Panc1 (cell line): ENCODE measurements around the gene ZMAT3. TPM values are rescaled to one million over a fixed set of nuclear protein-coding genes. Genes with fewer than 3 reads are reported as not detected.

ENCODE experiments used
- ATAC-seq: fragments of 200-7000 bp; cut with Tn5 transposase; 2 replicates; pipeline ENCODE4 v1.9.1; 2020; ENCODE audit warnings: mild to moderate bottlenecking, moderate library complexity
- BruUV-seq: library from RNA; stranded (reverse); fragments of 400-500 nt; replicated peaks from 2 replicates; lab custom pipeline; 2021; lab: Mats Ljungman, UMichigan
- CTCF ChIA-PET: fragments of 300-600 bp; sonication (Branson Sonifier 250); formaldehyde crosslinking; loops from one replicate; lab custom pipeline; 2022; ENCODE audit warnings: antibody characterized with exemption; lab: Charles Lee
- POLR2A ChIA-PET: fragments of 300-600 bp; sonication (Branson Sonifier 250); formaldehyde crosslinking; loops from one replicate; lab custom pipeline; 2022; ENCODE audit warnings: antibody characterized with exemption; lab: Charles Lee
- DNase-seq: peaks from one replicate; pipeline ENCODE4 v3.0.0-alpha.2; 2010; ENCODE audit warnings: low read depth, low spot score
- H3K27ac ChIP-seq: 2 replicates; pipeline ENCODE4 v1.5.1; 2011; ENCODE audit warnings: mild to moderate bottlenecking, low read length, inconsistent platforms
- H3K27me3 ChIP-seq: fragments of 200-500 bp; sonication (Bioruptor generic); 2 replicates; pipeline ENCODE4 v1.6.0; 2014; ENCODE audit warnings: low read length, inconsistent platforms; ENCODE audit not compliant: control insufficient read depth, insufficient read depth
- H3K36me3 ChIP-seq: fragments of 200-500 bp; sonication (Bioruptor generic); 2 replicates; pipeline ENCODE4 v1.5.1; 2014; ENCODE audit warnings: inconsistent platforms, mild to moderate bottlenecking, low read length, moderate library complexity; ENCODE audit not compliant: control insufficient read depth, insufficient read depth
- H3K4me1 ChIP-seq: 2 replicates; pipeline ENCODE4 v1.5.1; 2011; ENCODE audit warnings: inconsistent platforms, mild to moderate bottlenecking, low read length, moderate library complexity; ENCODE audit not compliant: control insufficient read depth, insufficient read depth
- H3K4me3 ChIP-seq, 2 experiments: 2 replicates each; pipeline ENCODE4 v1.5.1; 2011 to 2012; ENCODE audit warnings: low read depth in 2 of 2, low read length in 2 of 2, mild to moderate bottlenecking in 2 of 2, inconsistent platforms in 1 of 2, moderate library complexity in 1 of 2
- H3K9me3 ChIP-seq: fragments of 200-500 bp; sonication (Bioruptor generic); 2 replicates; pipeline ENCODE4 v1.5.1; 2014; ENCODE audit warnings: low read depth, mild to moderate bottlenecking, inconsistent platforms, low read length, moderate library complexity; ENCODE audit not compliant: control insufficient read depth, insufficient read depth
- POLR2AphosphoS5 ChIP-seq: IDR thresholded peaks from 2 replicates; pipeline ENCODE4 v1.6.1; 2012; ENCODE audit warnings: mild to moderate bottlenecking, low read depth, low read length, moderate library complexity
- SIN3A ChIP-seq: IDR thresholded peaks from 2 replicates; pipeline ENCODE4 v1.6.1; 2012; ENCODE audit warnings: low read depth, mild to moderate bottlenecking, low read length, moderate library complexity, borderline replicate concordance; ENCODE audit not compliant: insufficient read depth
- TCF7L2 ChIP-seq: IDR thresholded peaks from 2 replicates; pipeline ENCODE4 v1.6.1; 2011; ENCODE audit warnings: mild to moderate bottlenecking, low read depth, low read length, inconsistent platforms
- in situ Hi-C: cut with HindIII; loops from 2 replicates; pipeline ENCODE4 v1.10.0; 2016; ENCODE audit warnings: low sequenced_read_pairs, low pct_unique_long_range_greater_than_20kb
- intact Hi-C: fragments of 100-400 bp; cut with micrococcal nuclease; formaldehyde crosslinking; loops from one replicate; pipeline ENCODE4 v1.10.0; 2022; ENCODE audit not compliant: unreplicated experiment
- total RNA-seq: library from RNA; stranded (reverse); gene quantifications from one replicate; pipeline ENCODE4 v1.2.1, GENCODE V29; 2021; ENCODE audit not compliant: unreplicated experiment
- TF ChIP-seq, protein P1 (sequence below): fragments of 450-650 bp; IDR thresholded peaks from 2 replicates; pipeline ENCODE4 v1.5.1; 2017; ENCODE audit warnings: mild to moderate bottlenecking
- TF ChIP-seq, protein P2 (sequence below), 2 experiments: IDR thresholded peaks; 2 replicates each; pipeline ENCODE4 v1.6.1; 2011 to 2012; ENCODE audit warnings: low read depth in 2 of 2, control low read depth in 1 of 2, low read length in 1 of 2, mild to moderate bottlenecking in 1 of 2, moderate library complexity in 1 of 2; ENCODE audit not compliant: insufficient read depth in 1 of 2

ZMAT3 gene
- total RNA-seq, 1 experiment from 2014 or later = 14.6 TPM

DNA sequence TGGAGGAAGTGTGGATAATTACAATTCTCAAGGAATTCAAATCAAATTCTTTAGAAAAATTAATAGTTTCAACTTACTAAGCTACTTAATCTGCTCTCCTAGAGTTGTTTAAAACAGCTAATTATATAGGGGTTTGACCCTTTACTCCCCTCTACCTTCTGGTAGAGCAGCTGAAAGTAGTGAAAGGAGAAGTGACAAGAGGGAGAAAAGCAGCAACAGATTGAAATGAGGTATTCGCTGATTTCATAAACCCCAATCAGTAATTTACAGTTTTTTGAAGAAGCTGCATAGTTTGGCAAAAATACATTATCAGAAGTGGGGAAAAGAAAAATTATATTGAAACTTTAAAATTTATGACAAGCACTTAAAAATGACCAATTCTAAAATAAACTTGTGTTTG, 52.8 kb downstream of the ZMAT3 start:
- in situ Hi-C loops (no loop called here), intact Hi-C loops (loop anchor here (5.0 to 10.0 kb wide), 2 partner anchors 86 to 128 kb away; partner anchors contain the start of gene PIK3CA)
- H3K27ac ChIP-seq = no peak overlapping the region
- H3K4me1 ChIP-seq = peaks cover 3% of the 10 kb centered on the region; the same call in 1 of the 2 replicates
- no peaks in the 10 kb centered on the region; the same call in 1 of the 2 replicates for H3K36me3 ChIP-seq
- DNase-seq = no peak
- no peak overlapping the region for H3K4me3 ChIP-seq
- no peak for TF ChIP-seq POLR2AphosphoS5
- TF ChIP-seq, protein P1, sequence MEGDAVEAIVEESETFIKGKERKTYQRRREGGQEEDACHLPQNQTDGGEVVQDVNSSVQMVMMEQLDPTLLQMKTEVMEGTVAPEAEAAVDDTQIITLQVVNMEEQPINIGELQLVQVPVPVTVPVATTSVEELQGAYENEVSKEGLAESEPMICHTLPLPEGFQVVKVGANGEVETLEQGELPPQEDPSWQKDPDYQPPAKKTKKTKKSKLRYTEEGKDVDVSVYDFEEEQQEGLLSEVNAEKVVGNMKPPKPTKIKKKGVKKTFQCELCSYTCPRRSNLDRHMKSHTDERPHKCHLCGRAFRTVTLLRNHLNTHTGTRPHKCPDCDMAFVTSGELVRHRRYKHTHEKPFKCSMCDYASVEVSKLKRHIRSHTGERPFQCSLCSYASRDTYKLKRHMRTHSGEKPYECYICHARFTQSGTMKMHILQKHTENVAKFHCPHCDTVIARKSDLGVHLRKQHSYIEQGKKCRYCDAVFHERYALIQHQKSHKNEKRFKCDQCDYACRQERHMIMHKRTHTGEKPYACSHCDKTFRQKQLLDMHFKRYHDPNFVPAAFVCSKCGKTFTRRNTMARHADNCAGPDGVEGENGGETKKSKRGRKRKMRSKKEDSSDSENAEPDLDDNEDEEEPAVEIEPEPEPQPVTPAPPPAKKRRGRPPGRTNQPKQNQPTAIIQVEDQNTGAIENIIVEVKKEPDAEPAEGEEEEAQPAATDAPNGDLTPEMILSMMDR = no peak
- TF ChIP-seq SIN3A = no peak
- TF ChIP-seq, protein P2, sequence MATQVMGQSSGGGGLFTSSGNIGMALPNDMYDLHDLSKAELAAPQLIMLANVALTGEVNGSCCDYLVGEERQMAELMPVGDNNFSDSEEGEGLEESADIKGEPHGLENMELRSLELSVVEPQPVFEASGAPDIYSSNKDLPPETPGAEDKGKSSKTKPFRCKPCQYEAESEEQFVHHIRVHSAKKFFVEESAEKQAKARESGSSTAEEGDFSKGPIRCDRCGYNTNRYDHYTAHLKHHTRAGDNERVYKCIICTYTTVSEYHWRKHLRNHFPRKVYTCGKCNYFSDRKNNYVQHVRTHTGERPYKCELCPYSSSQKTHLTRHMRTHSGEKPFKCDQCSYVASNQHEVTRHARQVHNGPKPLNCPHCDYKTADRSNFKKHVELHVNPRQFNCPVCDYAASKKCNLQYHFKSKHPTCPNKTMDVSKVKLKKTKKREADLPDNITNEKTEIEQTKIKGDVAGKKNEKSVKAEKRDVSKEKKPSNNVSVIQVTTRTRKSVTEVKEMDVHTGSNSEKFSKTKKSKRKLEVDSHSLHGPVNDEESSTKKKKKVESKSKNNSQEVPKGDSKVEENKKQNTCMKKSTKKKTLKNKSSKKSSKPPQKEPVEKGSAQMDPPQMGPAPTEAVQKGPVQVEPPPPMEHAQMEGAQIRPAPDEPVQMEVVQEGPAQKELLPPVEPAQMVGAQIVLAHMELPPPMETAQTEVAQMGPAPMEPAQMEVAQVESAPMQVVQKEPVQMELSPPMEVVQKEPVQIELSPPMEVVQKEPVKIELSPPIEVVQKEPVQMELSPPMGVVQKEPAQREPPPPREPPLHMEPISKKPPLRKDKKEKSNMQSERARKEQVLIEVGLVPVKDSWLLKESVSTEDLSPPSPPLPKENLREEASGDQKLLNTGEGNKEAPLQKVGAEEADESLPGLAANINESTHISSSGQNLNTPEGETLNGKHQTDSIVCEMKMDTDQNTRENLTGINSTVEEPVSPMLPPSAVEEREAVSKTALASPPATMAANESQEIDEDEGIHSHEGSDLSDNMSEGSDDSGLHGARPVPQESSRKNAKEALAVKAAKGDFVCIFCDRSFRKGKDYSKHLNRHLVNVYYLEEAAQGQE (IDR thresholded peaks at IDR 0.05; ENCODE audit: insufficient read depth in 1 of 2, low read depth in 2 of 2, low read length in 1 of 2) = no peak
- ChIA-PET POLR2A (no interaction called here), CTCF (interaction anchor here (0.8 kb wide), 1 partner anchor 297 kb away, joined by 3 read pairs; no protein-coding TSS in a partner anchor)
- H3K9me3 ChIP-seq = no peaks in the 10 kb centered on the region
- BruUV-seq = no TSS peak
- ATAC-seq = no peak
- no peaks in the 10 kb centered on the region for H3K27me3 ChIP-seq

DNA sequence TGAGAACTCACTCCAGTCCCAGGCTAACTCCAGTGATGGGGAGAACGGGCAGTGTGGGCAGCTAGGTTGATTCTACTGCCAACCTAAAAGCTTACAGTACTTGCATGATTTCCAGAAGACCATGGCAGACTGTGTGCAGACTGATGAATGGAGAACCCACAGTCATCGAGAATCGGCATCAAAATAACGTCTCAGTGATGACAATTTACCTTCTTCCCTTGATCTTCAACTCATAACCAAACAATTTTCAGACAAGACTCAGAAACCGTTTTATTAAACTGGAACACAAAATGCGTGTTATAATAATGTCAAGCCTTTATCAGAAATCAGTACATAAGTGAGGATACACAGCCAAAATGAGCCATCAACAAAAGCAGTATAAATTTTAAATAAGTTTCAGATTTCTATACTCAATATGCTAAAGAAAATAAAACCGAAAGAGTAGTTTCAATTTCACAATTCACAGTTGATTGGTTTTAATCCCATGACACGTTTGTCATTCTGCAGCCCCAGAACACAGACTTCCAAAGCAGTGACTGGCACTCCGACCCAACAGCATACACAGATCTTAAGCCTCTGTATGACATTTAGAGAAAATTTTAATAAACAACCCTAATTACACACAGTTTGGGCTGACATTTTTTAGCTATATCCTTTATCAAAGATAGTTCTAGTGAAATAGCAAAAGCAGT, 54.5 kb downstream of the ZMAT3 start:
- Histone ChIP-seq H3K36me3 (no peaks in the 10 kb centered on the region; the same call in 1 of the 2 replicates), H3K4me1 (peaks cover 3% of the 10 kb centered on the region; the same call in 1 of the 2 replicates), H3K4me3 (no peak overlapping the region), H3K9me3 (no peaks in the 10 kb centered on the region), H3K27me3 (no peaks in the 10 kb centered on the region), H3K27ac (no peak overlapping the region)
- intact Hi-C loops (loop anchor here (5.0 to 10.0 kb wide), 2 partner anchors 88 to 130 kb away; partner anchors contain the start of gene PIK3CA), in situ Hi-C loops (no loop called here)
- no TSS peak for BruUV-seq
- ChIA-PET POLR2A (no interaction called here), CTCF (no interaction called here)
- DNase-seq = no peak
- TF ChIP-seq, protein P1 = no peak
- no peak for TF ChIP-seq TCF7L2
- no peak for TF ChIP-seq POLR2AphosphoS5
- no peak for TF ChIP-seq SIN3A
- TF ChIP-seq, protein P2 (IDR thresholded peaks at IDR 0.05; ENCODE audit: insufficient read depth in 1 of 2, low read depth in 2 of 2, low read length in 1 of 2) = no peak
- no peak for ATAC-seq
